Endometrial microvascular endothelial cells (primary cell): ENCODE data around the gene ECEL1. TPM values are rescaled to one million over a fixed set of nuclear protein-coding genes. Genes with fewer than 3 reads are reported as not detected.
"Not testable (repeated sequence)": the region's sequence is repeated elsewhere in the genome, so short reads cannot be mapped to it uniquely, and the experiment has no call there.

Experiments
- in situ Hi-C: cut with HindIII; loops from 2 replicates; pipeline ENCODE4 v1.10.0; 2017; ENCODE audit warnings: low sequenced_read_pairs, low pct_unique_long_range_greater_than_20kb; ENCODE audit errors: inconsistent ontology term
- total RNA-seq: library from RNA; depleted of rRNA; stranded (reverse); fragments of >200 nt; gene quantifications from one replicate; pipeline ENCODE4 v1.2.3, GENCODE V29; 2015; ENCODE audit errors: inconsistent ontology term

The ECEL1 gene
- not detected for total RNA-seq

- in situ Hi-C loops = no loop called here
These were observed at the start of gene ECEL1 for GRCh38 chr2:232487385-232488096. ECEL1 (minus strand) TSS chr2:232487834; CDS start chr2:232486653, 1,181 bp downstream.

- in situ Hi-C loops = no loop called here
These were observed 49.4 kb upstream of the ECEL1 start for GRCh38 chr2:232537079-232537478.

GRCh38 chr2:232535761-232536530, 48.3 kb upstream of the ECEL1 start:
- in situ Hi-C loops = no loop called here

- in situ Hi-C loops = no loop called here
These were observed 47.5 kb upstream of the ECEL1 start for GRCh38 chr2:232534940-232535651.

- in situ Hi-C loops = no loop called here
These were observed 46.5 kb upstream of the ECEL1 start for GRCh38 chr2:232533944-232534710.

GRCh38 chr2:232532821-232533220, 45.2 kb upstream of the ECEL1 start:
- in situ Hi-C loops = not testable (repeated sequence)

GRCh38 chr2:232532419-232532818, 44.8 kb upstream of the ECEL1 start:
- in situ Hi-C loops = no loop called here

GRCh38 chr2:232530626-232531260, 43.1 kb upstream of the ECEL1 start:
- in situ Hi-C loops = no loop called here

- in situ Hi-C loops = no loop called here
These were observed 42.3 kb upstream of the ECEL1 start for GRCh38 chr2:232529806-232530547.

GRCh38 chr2:232528746-232529460, 41.3 kb upstream of the ECEL1 start:
- in situ Hi-C loops = no loop called here

GRCh38 chr2:232527905-232528470, 40.4 kb upstream of the ECEL1 start:
- in situ Hi-C loops = no loop called here

GRCh38 chr2:232526372-232526941, 38.8 kb upstream of the ECEL1 start:
- in situ Hi-C loops = no loop called here

- in situ Hi-C loops = no loop called here
These were observed 38.2 kb upstream of the ECEL1 start, which contains the start of gene CHRND for GRCh38 chr2:232525791-232526371. CHRND (plus strand) TSS chr2:232526160; CDS start chr2:232526216, 56 bp downstream.

GRCh38 chr2:232525199-232525598, 37.6 kb upstream of the ECEL1 start:
- in situ Hi-C loops = no loop called here

- in situ Hi-C loops = no loop called here
These were observed 37.1 kb upstream of the ECEL1 start for GRCh38 chr2:232524771-232525170.
